HepG2 (cell line): ENCODE measurements around the gene NT5C.

ENCODE experiments used
- EZH2 ChIP-seq: conservative IDR thresholded peaks from 2 replicates; pipeline ENCODE4 v1.6.1; 2012; ENCODE audit warnings: mild to moderate bottlenecking, low read depth, low read length, moderate library complexity
- FOXJ3 ChIP-seq: sonication (generic); formaldehyde crosslinking; IDR thresholded peaks from 2 replicates; pipeline ENCODE4 v1.4.0; 2020; ENCODE audit warnings: missing genetic modification reagents, mild to moderate bottlenecking, borderline replicate concordance

DNA sequence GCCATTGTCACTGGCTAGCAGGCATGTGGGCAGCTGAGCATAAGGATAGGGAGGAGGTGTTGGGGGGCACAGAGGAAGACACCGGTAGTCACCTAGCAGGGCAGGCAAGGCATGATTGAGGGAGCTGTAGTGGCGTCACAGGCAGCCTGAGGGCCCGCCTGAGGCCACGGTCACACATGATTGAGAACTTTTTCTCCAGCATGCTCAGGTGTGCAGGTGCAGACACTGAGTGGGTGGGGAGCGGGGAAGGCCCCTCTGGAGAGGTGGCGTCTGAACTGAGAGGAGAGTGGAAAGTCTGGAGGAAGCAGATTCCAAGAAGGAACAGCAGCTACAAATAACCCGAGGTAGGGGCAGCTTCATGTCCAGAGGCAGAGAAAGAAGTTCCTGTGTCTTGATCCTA is 32.7 kb downstream of the NT5C start:
- TF ChIP-seq EZH2 (no peak), FOXJ3 (no peak)
